H1 (cell line): Measurements from ENCODE around the gene CWC15. TPM values are rescaled to one million over a fixed set of nuclear protein-coding genes. Genes with fewer than 3 reads are reported as not detected.

Experiments
- CTCF ChIA-PET: fragments of 300-600 bp; sonication (Branson Sonifier 250); formaldehyde crosslinking; loops from one replicate; lab custom pipeline; 2021; ENCODE audit not compliant: partially characterized antibody; lab: Charles Lee
- POLR2A ChIA-PET: fragments of 300-600 bp; sonication (Branson Sonifier 250); formaldehyde crosslinking; loops from one replicate; lab custom pipeline; 2021; ENCODE audit warnings: inconsistent platforms; ENCODE audit not compliant: partially characterized antibody; lab: Charles Lee
- DNase-seq, 2 experiments: peaks; one replicate each; pipeline versions ENCODE4 v3.0.0 to v3.0.0-alpha.2; 2010 to 2022; ENCODE audit warnings: low spot score in 2 of 2, low read depth in 1 of 2, mixed read lengths in 1 of 2
- FAIRE-seq: peaks from 2 replicates; lab custom pipeline; 2011; peaks lifted over from hg19 to GRCh38; lab: Jason Lieb, UNC
- H2AFZ ChIP-seq: 2 replicates; pipeline ENCODE4 v1.8.1; 2012; ENCODE audit warnings: low read length, inconsistent platforms
- H2AK5ac ChIP-seq: 2 replicates; pipeline ENCODE4 v1.6.1; 2013; ENCODE audit warnings: low read depth, low read length
- H2BK120ac ChIP-seq: replicated peaks from 2 replicates; pipeline ENCODE3; 2013; ENCODE audit warnings: low read depth, low read length, inconsistent platforms
- H2BK12ac ChIP-seq: 2 replicates; pipeline ENCODE4 v1.6.1; 2013; ENCODE audit warnings: low read depth, low read length
- H2BK15ac ChIP-seq: 2 replicates; pipeline ENCODE4 v1.6.1; 2013; ENCODE audit warnings: low read length
- H2BK20ac ChIP-seq: 2 replicates; pipeline ENCODE4 v1.6.1; 2013; ENCODE audit warnings: low read length
- H2BK5ac ChIP-seq: 2 replicates; pipeline ENCODE4 v1.6.1; 2013; ENCODE audit warnings: low read depth, low read length
- H3K14ac ChIP-seq: 2 replicates; pipeline ENCODE4 v1.6.1; 2013; ENCODE audit warnings: inconsistent platforms; ENCODE audit not compliant: insufficient read length
- H3K18ac ChIP-seq: 2 replicates; pipeline ENCODE4 v1.6.1; 2013; ENCODE audit warnings: low read length; ENCODE audit errors: extremely low read depth
- H3K23ac ChIP-seq: 2 replicates; pipeline ENCODE4 v1.6.1; 2013; ENCODE audit warnings: inconsistent platforms; ENCODE audit not compliant: insufficient read length
- H3K23me2 ChIP-seq: 2 replicates; pipeline ENCODE4 v1.6.1; 2013; ENCODE audit warnings: low read depth, low read length
- H3K27ac ChIP-seq: 2 replicates; pipeline ENCODE4 v1.6.1; 2011; ENCODE audit warnings: low read depth, low read length, inconsistent platforms
- H3K27me3 ChIP-seq, 4 experiments: replicated peaks in 1 of 4; 1 replicate in 1 of 4; 2 replicates in 3 of 4; pipeline versions ENCODE4 v1.6.1 to v1.8.1; 2011 to 2013; ENCODE audit warnings: low read length in 3 of 4, mild to moderate bottlenecking in 3 of 4, inconsistent platforms in 2 of 4, mixed read lengths in 2 of 4, moderate library complexity in 1 of 4; ENCODE audit not compliant: control insufficient read depth in 3 of 4, insufficient read depth in 3 of 4; ENCODE audit errors: extremely low read depth in 1 of 4
- H3K36me3 ChIP-seq, 4 experiments: 2 replicates each; pipeline versions ENCODE4 v1.6.1 to v1.8.1; 2011 to 2013; ENCODE audit warnings: mild to moderate bottlenecking in 4 of 4, low read length in 3 of 4, moderate library complexity in 2 of 4, control low read depth in 1 of 4, inconsistent platforms in 1 of 4; ENCODE audit not compliant: insufficient read depth in 4 of 4, control insufficient read depth in 2 of 4
- H3K4ac ChIP-seq: replicated peaks from 2 replicates; pipeline ENCODE3; 2013; ENCODE audit warnings: low read length, low read depth, mixed read lengths, inconsistent platforms; ENCODE audit not compliant: insufficient read length
- H3K4me1 ChIP-seq, 4 experiments: replicated peaks in 1 of 4; 1 replicate in 1 of 4; 2 replicates in 3 of 4; pipeline versions ENCODE4 v1.6.1 to v1.8.1; 2011 to 2013; ENCODE audit warnings: low read length in 3 of 4, inconsistent platforms in 2 of 4, mixed read lengths in 1 of 4; ENCODE audit not compliant: insufficient read depth in 4 of 4, control insufficient read depth in 3 of 4
- H3K4me2 ChIP-seq, 2 experiments: 2 replicates each; pipeline versions ENCODE4 v1.6.1 to v1.8.1; 2011 to 2013; ENCODE audit warnings: low read depth in 2 of 2, low read length in 2 of 2, control low read depth in 1 of 2, inconsistent platforms in 1 of 2, mild to moderate bottlenecking in 1 of 2; ENCODE audit not compliant: insufficient read depth in 1 of 2
- H3K4me3 ChIP-seq, 4 experiments: fragments of 200-600, 300-600 bp in 1 of 4; sonication (generic), shearing (Covaris generic), sonication (Bioruptor Twin) in 1 of 4; 2 replicates each; pipeline versions ENCODE4 v1.5.1 to v1.8.1; 2011 to 2016; ENCODE audit warnings: low read length in 4 of 4, low read depth in 3 of 4, control low read depth in 2 of 4, inconsistent platforms in 2 of 4, mild to moderate bottlenecking in 2 of 4, mixed read lengths in 1 of 4, moderate library complexity in 1 of 4; ENCODE audit not compliant: insufficient read depth in 2 of 4; ENCODE audit errors: extremely low read depth in 1 of 4
- H3K56ac ChIP-seq: replicated peaks from 2 replicates; pipeline ENCODE3; 2013; ENCODE audit warnings: low read depth, mild to moderate bottlenecking, mixed read lengths, low read length, inconsistent platforms; ENCODE audit not compliant: insufficient read length
- H3K79me1 ChIP-seq: 2 replicates; pipeline ENCODE4 v1.6.1; 2013; ENCODE audit warnings: low read depth, low read length, control low read depth
- H3K79me2 ChIP-seq, 2 experiments: 2 replicates each; pipeline versions ENCODE4 v1.6.1 to v1.8.1; 2012 to 2013; ENCODE audit warnings: low read length in 2 of 2, mild to moderate bottlenecking in 2 of 2, inconsistent platforms in 1 of 2; ENCODE audit not compliant: insufficient read depth in 2 of 2, control insufficient read depth in 1 of 2
- H3K9ac ChIP-seq, 4 experiments: replicated peaks in 1 of 4; 1 replicate in 1 of 4; 2 replicates in 3 of 4; pipeline versions ENCODE4 v1.6.1 to v1.8.1; 2011 to 2013; ENCODE audit warnings: low read depth in 3 of 4, low read length in 3 of 4, control low read depth in 2 of 4, mild to moderate bottlenecking in 2 of 4, moderate library complexity in 2 of 4, inconsistent platforms in 1 of 4; ENCODE audit errors: extremely low read depth in 1 of 4
- H3K9me3 ChIP-seq, 2 experiments: 2 replicates each; pipeline versions ENCODE4 v1.6.1 to v1.8.1; 2012 to 2013; ENCODE audit warnings: mild to moderate bottlenecking in 2 of 2, moderate library complexity in 2 of 2, control low read depth in 1 of 2, inconsistent platforms in 1 of 2, low read depth in 1 of 2, low read length in 1 of 2, mixed read lengths in 1 of 2; ENCODE audit not compliant: insufficient read depth in 2 of 2
- H4K20me1 ChIP-seq, 2 experiments: replicated peaks in 1 of 2; 2 replicates each; pipeline versions ENCODE3 to v1.8.1; 2011 to 2013; ENCODE audit warnings: inconsistent platforms in 2 of 2, low read length in 2 of 2, mild to moderate bottlenecking in 1 of 2; ENCODE audit not compliant: insufficient read depth in 2 of 2, control insufficient read depth in 1 of 2
- H4K5ac ChIP-seq: 2 replicates; pipeline ENCODE4 v1.6.1; 2013; ENCODE audit warnings: low read length, low read depth, mixed read lengths, inconsistent platforms; ENCODE audit not compliant: insufficient read length
- H4K8ac ChIP-seq: 2 replicates; pipeline ENCODE4 v1.8.0; 2013; ENCODE audit warnings: mild to moderate bottlenecking, moderate library complexity, low read length, inconsistent platforms; ENCODE audit not compliant: insufficient read depth; ENCODE audit errors: extremely low read depth
- H4K91ac ChIP-seq: replicated peaks from 2 replicates; pipeline ENCODE3; 2013; ENCODE audit warnings: low read length, mixed read lengths, inconsistent platforms; ENCODE audit not compliant: insufficient read length
- CBX8 ChIP-seq: fragments of 300-800, 300-1000 bp; sonication (generic); IDR thresholded peaks from 2 replicates; pipeline ENCODE4 v1.7.1; 2016; ENCODE audit warnings: low read depth, low read length, borderline replicate concordance
- EGR1 ChIP-seq: IDR thresholded peaks from 2 replicates; pipeline ENCODE4 v1.6.1; 2011; ENCODE audit warnings: low read depth, low read length, borderline replicate concordance
- KDM4A ChIP-seq: IDR thresholded peaks from one replicate; pipeline ENCODE4 v1.7.1; 2012; ENCODE audit warnings: low read depth, mild to moderate bottlenecking, moderate library complexity, low read length, inconsistent platforms; ENCODE audit not compliant: severe bottlenecking
- SP1 ChIP-seq: IDR thresholded peaks from 2 replicates; pipeline ENCODE4 v1.6.1; 2011; ENCODE audit warnings: low read depth, low read length
- SUZ12 ChIP-seq: fragments of 200-600 bp; sonication (generic); IDR thresholded peaks from 2 replicates; pipeline ENCODE4 v1.6.1; 2012; ENCODE audit warnings: mild to moderate bottlenecking, inconsistent platforms, low read length, moderate library complexity, mixed read lengths
- YY1 ChIP-seq: IDR thresholded peaks from 2 replicates; pipeline ENCODE4 v1.6.1; 2011; ENCODE audit warnings: low read depth, mild to moderate bottlenecking, low read length
- WGBS, 2 experiments: shearing (Covaris generic) in 1 of 2; methylation state at CpG; one replicate each; pipeline versions ENCODE4 v1.1.6 to v1.1.7; 2013 to 2015; ENCODE audit warnings: low lambda C conversion rate in 2 of 2, mixed read lengths in 2 of 2, inconsistent platforms in 1 of 2, low coverage in 1 of 2, missing lambda C conversion rate in 1 of 2; ENCODE audit not compliant: insufficient replicate concordance in 2 of 2, insufficient coverage in 1 of 2, insufficient read length in 1 of 2; ENCODE audit errors: extremely low coverage in 1 of 2, missing lambda C conversion rate in 1 of 2; 5-methylcytosine and 5-hydroxymethylcytosine counted together
- polyA plus RNA-seq, 7 experiments: library from polyadenylated mRNA; depleted of rRNA in 3 of 7; stranded (reverse) in 5 of 7; unstranded in 2 of 7; fragments of >200 nt in 5 of 7; fragments of 200-250 nt in 2 of 7; gene quantifications; 1 replicate in 5 of 7; 2 replicates in 1 of 7; 4 replicates in 1 of 7; pipeline versions ENCODE4 v1.2.1 to v1.2.3, GENCODE V29; 2011 to 2013; ENCODE audit warnings: missing spikeins in 2 of 7, mixed read lengths in 2 of 7
- total RNA-seq: library from RNA; stranded (reverse); fragmentation: NEBNext Ultra II Directional; extraction: Animal tissue kit (Norgen Biotek cat#: 25700); gene quantifications from 2 replicates; pipeline ENCODE4 v1.2.1, GENCODE V29; 2021
- TF ChIP-seq, protein P1 (sequence below), 3 experiments: IDR thresholded peaks; 1 replicate in 2 of 3; 2 replicates in 1 of 3; pipeline versions ENCODE4 v1.5.1 to v1.6.1; 2011; ENCODE audit warnings: low read length in 3 of 3, mild to moderate bottlenecking in 3 of 3, inconsistent platforms in 2 of 3, low read depth in 1 of 3, moderate library complexity in 1 of 3; ENCODE audit not compliant: insufficient read depth in 1 of 3; ENCODE audit errors: control extremely low read depth in 1 of 3

The CWC15 gene
- total and polyA plus RNA-seq, 2 of the 8 experiments (the other 6 are each of a cell fraction or from before 2014, with no cell fraction given), result 15.7 to 59.4 TPM

DNA sequence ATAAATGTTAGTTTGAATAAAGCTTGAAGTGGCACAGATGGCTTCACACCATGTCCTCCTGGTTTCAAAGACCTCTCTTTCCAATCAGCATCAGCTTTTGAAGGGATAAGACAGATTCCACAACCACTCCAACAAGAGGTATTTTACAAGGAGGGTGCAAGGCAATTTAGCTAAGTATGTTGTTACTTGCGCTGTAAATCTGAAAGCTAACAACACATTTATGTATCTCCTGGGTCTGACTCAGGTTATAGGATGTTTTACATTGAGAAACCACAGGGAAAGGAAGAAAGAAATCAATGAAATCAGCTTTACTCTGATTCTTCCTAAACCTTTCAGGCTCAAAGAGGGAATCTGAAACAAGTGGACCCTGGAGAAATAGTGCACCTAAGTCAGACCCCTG, 12.1 kb downstream of the CWC15 start:
- Histone ChIP-seq H3K56ac (no peak overlapping the region), H3K9ac (no peak overlapping the region), H3K14ac (no peak overlapping the region), H4K8ac (no peak overlapping the region), H2BK20ac (no peak overlapping the region), H3K4me3 (no peak overlapping the region), H3K23me2 (no peaks in the 10 kb centered on the region), H2AFZ (no peak overlapping the region), H3K4ac (no peak overlapping the region), H3K18ac (no peak overlapping the region), H3K4me2 (no peak overlapping the region), H2BK15ac (no peak overlapping the region), H2AK5ac (no peak overlapping the region), H4K91ac (no peak overlapping the region), H3K9me3 (no peaks in the 10 kb centered on the region), H3K27ac (no peak overlapping the region), H2BK120ac (no peak overlapping the region), H3K4me1 (no peaks in the 10 kb centered on the region), H3K79me1 (no peaks in the 10 kb centered on the region), H3K23ac (no peak overlapping the region), H4K5ac (no peak overlapping the region), H3K36me3 (peaks cover 15 to 45% (median 32%) of the 10 kb centered on the region in 4 experiments), H3K27me3 (no peaks in the 10 kb centered on the region), H2BK12ac (no peak overlapping the region), H2BK5ac (no peak overlapping the region), H4K20me1 (peaks cover 0 to 3% of the 10 kb centered on the region in 2 experiments), H3K79me2 (no peaks in the 10 kb centered on the region)
- WGBS, 2 experiments, result 86% methylated on average over 1 of the region's 1 CpG; no CpG with 5 or more reads in 1 of the 2 experiments
- FAIRE-seq, result no peak
- ChIA-PET CTCF (interaction anchor here (0.7 to 0.9 kb wide), 2 partner anchors 88 to 199 kb away, joined by 3 read pairs; no protein-coding TSS in a partner anchor), POLR2A (interaction anchor here (1.1 to 2.0 kb wide), 2 partner anchors 12 to 43 kb away, joined by 3 to 6 read pairs; partner anchors contain the start of genes CWC15 and KDM4D)
- DNase-seq, result no peak
- TF ChIP-seq KDM4A (no peak), EGR1 (no peak), CBX8 (no peak), SP1 (no peak), YY1 (no peak), SUZ12 (no peak)
- TF ChIP-seq, protein P1, sequence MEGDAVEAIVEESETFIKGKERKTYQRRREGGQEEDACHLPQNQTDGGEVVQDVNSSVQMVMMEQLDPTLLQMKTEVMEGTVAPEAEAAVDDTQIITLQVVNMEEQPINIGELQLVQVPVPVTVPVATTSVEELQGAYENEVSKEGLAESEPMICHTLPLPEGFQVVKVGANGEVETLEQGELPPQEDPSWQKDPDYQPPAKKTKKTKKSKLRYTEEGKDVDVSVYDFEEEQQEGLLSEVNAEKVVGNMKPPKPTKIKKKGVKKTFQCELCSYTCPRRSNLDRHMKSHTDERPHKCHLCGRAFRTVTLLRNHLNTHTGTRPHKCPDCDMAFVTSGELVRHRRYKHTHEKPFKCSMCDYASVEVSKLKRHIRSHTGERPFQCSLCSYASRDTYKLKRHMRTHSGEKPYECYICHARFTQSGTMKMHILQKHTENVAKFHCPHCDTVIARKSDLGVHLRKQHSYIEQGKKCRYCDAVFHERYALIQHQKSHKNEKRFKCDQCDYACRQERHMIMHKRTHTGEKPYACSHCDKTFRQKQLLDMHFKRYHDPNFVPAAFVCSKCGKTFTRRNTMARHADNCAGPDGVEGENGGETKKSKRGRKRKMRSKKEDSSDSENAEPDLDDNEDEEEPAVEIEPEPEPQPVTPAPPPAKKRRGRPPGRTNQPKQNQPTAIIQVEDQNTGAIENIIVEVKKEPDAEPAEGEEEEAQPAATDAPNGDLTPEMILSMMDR (IDR thresholded peaks at IDR 0.05; ENCODE audit: control extremely low read depth in 1 of 3, insufficient read depth in 1 of 3, low read depth in 1 of 3, low read length in 3 of 3), result no peak
